ENCODE data around the gene APOB. TPM values are rescaled to one million over a fixed set of nuclear protein-coding genes. Genes with fewer than 3 reads are reported as not detected.

APOB gene
- total and polyA plus RNA-seq, 2 of the 13 experiments (the other 11 are each of a cell fraction or from before 2014, with no cell fraction given): 1,569 to 2,515 TPM

GRCh38 chr2:21067125-21067524 is 23.3 kb upstream of the APOB start (continued):
- no peak for TF ChIP-seq EED (CRISPR knock-in tag; IDR thresholded peaks at IDR 0.05)
- TF ChIP-seq NCOA1 (CRISPR knock-in tag; IDR thresholded peaks at IDR 0.05): no peak
- peak; percentile 83 for TF ChIP-seq MAX (IDR thresholded peaks at IDR 0.05)
- 0 out of 2 replicates have a peak, but pooled peaks have one; percentile 68 for TF ChIP-seq ZMAT3 (CRISPR knock-in tag; conservative IDR thresholded peaks at IDR 0.05)
- peak; percentile 88 for TF ChIP-seq HMG20A (CRISPR knock-in tag; IDR thresholded peaks at IDR 0.05; ENCODE audit: borderline replicate concordance)
- TF ChIP-seq ZNF30 (CRISPR knock-in tag; IDR thresholded peaks at IDR 0.05): no peak
- TF ChIP-seq ZNF766 (CRISPR knock-in tag; IDR thresholded peaks at IDR 0.05; ENCODE audit: borderline replicate concordance): no peak
- TF ChIP-seq ZNF891 (CRISPR knock-in tag; IDR thresholded peaks at IDR 0.05): no peak
- no peak for TF ChIP-seq ZNF572 (CRISPR knock-in tag; IDR thresholded peaks at IDR 0.05)
- TF ChIP-seq CEBPG (CRISPR knock-in tag; IDR thresholded peaks at IDR 0.05): peak; percentile 99
- peak; percentile 64; the same call in 1 of the 2 replicates for TF ChIP-seq ETV5 (CRISPR knock-in tag; IDR thresholded peaks at IDR 0.05; ENCODE audit: borderline replicate concordance)
- peak; percentile 36; the same call in 1 of the 2 replicates for TF ChIP-seq MYPOP (CRISPR knock-in tag; IDR thresholded peaks at IDR 0.05)
- 0 out of 2 replicates have a peak, but pooled peaks have one; percentile 61 for TF ChIP-seq DNMT3B (CRISPR knock-in tag; conservative IDR thresholded peaks at IDR 0.05)
- TF ChIP-seq AHDC1 (CRISPR knock-in tag; IDR thresholded peaks at IDR 0.05; ENCODE audit: borderline replicate concordance): peak; percentile 92
- TF ChIP-seq SNAPC5 (CRISPR knock-in tag; IDR thresholded peaks at IDR 0.05; ENCODE audit: borderline replicate concordance): no peak
- peak; percentile 96 for TF ChIP-seq ZBTB26 (CRISPR knock-in tag; IDR thresholded peaks at IDR 0.05; ENCODE audit: borderline replicate concordance)
- peak; percentile 99 for TF ChIP-seq CEBPB (IDR thresholded peaks at IDR 0.05; ENCODE audit: borderline replicate concordance, low read depth, low read length)
- TF ChIP-seq E2F5 (CRISPR knock-in tag; conservative IDR thresholded peaks at IDR 0.05): no peak
- no peak for TF ChIP-seq GABPB1 (CRISPR knock-in tag; IDR thresholded peaks at IDR 0.05)
- TF ChIP-seq ZNF207 (IDR thresholded peaks at IDR 0.05; ENCODE audit: borderline replicate concordance): no peak
- peak; percentile 97 for TF ChIP-seq GATAD2A (CRISPR knock-in tag; IDR thresholded peaks at IDR 0.05)
- TF ChIP-seq TBX3 (IDR thresholded peaks at IDR 0.05; ENCODE audit: borderline replicate concordance): no peak

All from HepG2 (cell line).